GM23248 (cell line): ENCODE results near the gene KIF26A.

Source experiments
- EZH2 ChIP-seq: fragments of 200-600 bp; sonication (generic); IDR thresholded peaks from 2 replicates; pipeline ENCODE4 v1.6.1; 2018; ENCODE audit warnings: antibody characterized with exemption, mild to moderate bottlenecking; ENCODE audit not compliant: insufficient read depth, poor library complexity, severe bottlenecking
- EZH2phosphoT487 ChIP-seq: fragments of 200-600 bp; sonication (generic); IDR thresholded peaks from 2 replicates; pipeline ENCODE4 v1.6.1; 2018; ENCODE audit warnings: antibody characterized with exemption, moderate library complexity, mild to moderate bottlenecking, low read depth; ENCODE audit not compliant: insufficient read depth

DNA sequence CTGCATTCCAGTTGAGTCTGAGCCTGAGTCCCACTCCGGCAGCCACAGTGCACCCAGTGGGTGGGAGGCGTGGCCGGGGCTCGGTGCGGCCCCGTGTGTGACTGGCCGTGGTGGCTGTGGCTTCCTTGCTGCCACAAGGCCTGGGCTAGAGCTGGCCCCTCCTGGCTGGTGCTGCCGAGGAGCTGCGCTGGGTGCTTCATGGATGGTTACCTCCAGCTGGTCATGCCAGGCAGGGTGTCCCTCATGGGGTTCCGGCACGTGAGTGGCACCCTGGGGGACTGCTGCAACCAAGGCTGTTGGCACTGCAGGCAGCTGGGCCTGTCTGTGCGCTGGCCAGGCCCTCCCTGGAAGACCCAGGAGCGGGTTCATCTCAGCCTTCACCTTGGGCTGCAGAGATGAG, 62.7 kb downstream of the KIF26A start:
- no peak for TF ChIP-seq EZH2phosphoT487
- no peak for TF ChIP-seq EZH2
